ENCODE results near the gene E2F3.

E2F3 gene

GRCh38 chr6:20401205-20402091 is at the start of gene E2F3:
Gene E2F3 (plus strand): TSS chr6:20401879. CDS start chr6:20402233, 354 bp downstream.
- DNase-seq = peak; percentile 99

GRCh38 chr6:20352346-20352745 is 49.3 kb upstream of the E2F3 start:
- DNase-seq = no peak

GRCh38 chr6:20353134-20353533 is 48.5 kb upstream of the E2F3 start:
- DNase-seq = no peak

- DNase-seq = no peak
Measured at GRCh38 chr6:20354366-20354765, 47.3 kb upstream of the E2F3 start.

- DNase-seq = no peak
Measured at GRCh38 chr6:20360471-20361119, 41.1 kb upstream of the E2F3 start.

- no peak for DNase-seq
Measured at GRCh38 chr6:20362623-20363022, 39.1 kb upstream of the E2F3 start.

- DNase-seq = no peak
Measured at GRCh38 chr6:20364327-20364726, 37.4 kb upstream of the E2F3 start.

- no peak for DNase-seq
Measured at GRCh38 chr6:20365456-20365855, 36.2 kb upstream of the E2F3 start.

- DNase-seq = no peak
Measured at GRCh38 chr6:20366082-20366830, 35.4 kb upstream of the E2F3 start.

GRCh38 chr6:20367743-20368485 is 33.8 kb upstream of the E2F3 start:
- no peak for DNase-seq

GRCh38 chr6:20370393-20370792 is 31.3 kb upstream of the E2F3 start:
- no peak for DNase-seq

GRCh38 chr6:20370801-20371200 is 30.9 kb upstream of the E2F3 start:
- DNase-seq = no peak

GRCh38 chr6:20375436-20375835 is 26.2 kb upstream of the E2F3 start:
- DNase-seq = no peak

- DNase-seq = no peak
Measured at GRCh38 chr6:20377623-20378265, 23.9 kb upstream of the E2F3 start.

- no peak for DNase-seq
Measured at GRCh38 chr6:20379231-20379630, 22.4 kb upstream of the E2F3 start.

GRCh38 chr6:20386218-20386617 is 15.5 kb upstream of the E2F3 start:
- no peak for DNase-seq

GRCh38 chr6:20389066-20389465 is 12.6 kb upstream of the E2F3 start:
- DNase-seq = no peak

GRCh38 chr6:20393297-20393696 is 8.4 kb upstream of the E2F3 start:
- no peak for DNase-seq

- DNase-seq = no peak
Measured at GRCh38 chr6:20399518-20399917, 2.2 kb upstream of the E2F3 start.

GRCh38 chr6:20400456-20401204 is 1.0 kb upstream of the E2F3 start:
- peak; percentile 10 for DNase-seq

- DNase-seq = no peak
Measured at GRCh38 chr6:20402092-20402341, 338 bp downstream of the E2F3 start.

All from NCI-H1436 (cell line).